Loucy (cell line): ENCODE data around the gene MRM2.

Experiments used
- H2AFZ ChIP-seq: fragments of 200-600 bp; sonication (generic); 2 replicates; pipeline ENCODE4 v1.6.0; 2016; ENCODE audit warnings: antibody characterized with exemption, mild to moderate bottlenecking, low read length, moderate library complexity
- H3F3A ChIP-seq: fragments of 200-600 bp; 2 replicates; pipeline ENCODE4 v1.6.0; 2016; ENCODE audit warnings: antibody characterized with exemption, low read depth, mild to moderate bottlenecking
- H3K27me3 ChIP-seq: fragments of 200-600 bp; sonication (generic); 2 replicates; pipeline ENCODE4 v1.6.1; 2014; ENCODE audit warnings: low read length, mild to moderate bottlenecking; ENCODE audit not compliant: insufficient read depth, poor library complexity, severe bottlenecking
- H3K36me3 ChIP-seq: fragments of 200-600 bp; sonication (generic); 2 replicates; pipeline ENCODE4 v1.6.1; 2016; ENCODE audit warnings: low read length; ENCODE audit not compliant: insufficient read depth
- H3K4me1 ChIP-seq: fragments of 200-600 bp; sonication (generic); 2 replicates; pipeline ENCODE4 v1.5.1; 2014; ENCODE audit warnings: low read length, mild to moderate bottlenecking; ENCODE audit not compliant: insufficient read depth, poor library complexity, severe bottlenecking
- H3K4me2 ChIP-seq: fragments of 200-600 bp; sonication (generic); 2 replicates; pipeline ENCODE4 v1.6.0; 2014; ENCODE audit warnings: antibody characterized with exemption, low read length, low read depth, mild to moderate bottlenecking; ENCODE audit not compliant: poor library complexity, severe bottlenecking
- H3K4me3 ChIP-seq: fragments of 200-600 bp; sonication (generic); 2 replicates; pipeline ENCODE4 v1.5.1; 2014; ENCODE audit warnings: low read length, mild to moderate bottlenecking, mixed read lengths; ENCODE audit not compliant: poor library complexity, severe bottlenecking
- H3K79me2 ChIP-seq: fragments of 200-600 bp; sonication (generic); 2 replicates; pipeline ENCODE4 v1.6.1; 2014; ENCODE audit warnings: low read length; ENCODE audit not compliant: insufficient read depth
- H3K9ac ChIP-seq: fragments of 200-600 bp; sonication (generic); 2 replicates; pipeline ENCODE4 v1.6.0; 2014; ENCODE audit warnings: mild to moderate bottlenecking, low read depth, low read length, moderate library complexity; ENCODE audit not compliant: poor library complexity, severe bottlenecking
- H3K9me2 ChIP-seq: fragments of 200-600 bp; sonication (generic); replicated peaks from 2 replicates; pipeline ENCODE4 v1.6.1; 2016; ENCODE audit warnings: low read depth, low read length, mixed read lengths
- H3K9me3 ChIP-seq: fragments of 200-600 bp; sonication (generic); 2 replicates; pipeline ENCODE4 v1.6.1; 2014; ENCODE audit warnings: mild to moderate bottlenecking, antibody characterized with exemption, low read length, low read depth; ENCODE audit not compliant: insufficient read depth
- H4K20me1 ChIP-seq: fragments of 200-600 bp; sonication (generic); 2 replicates; pipeline ENCODE4 v1.6.0; 2014; ENCODE audit warnings: antibody characterized with exemption, low read length, mild to moderate bottlenecking; ENCODE audit not compliant: insufficient read depth, poor library complexity, severe bottlenecking
- CTCF ChIP-seq: fragments of 200-600 bp; sonication (generic); conservative IDR thresholded peaks from 2 replicates; pipeline ENCODE4 v1.5.1; 2014; ENCODE audit warnings: mild to moderate bottlenecking, antibody characterized with exemption, low read length
- EZH2phosphoT487 ChIP-seq: fragments of 200-600 bp; IDR thresholded peaks from 2 replicates; pipeline ENCODE4 v1.6.1; 2018; ENCODE audit warnings: antibody characterized with exemption, mild to moderate bottlenecking, moderate library complexity, borderline replicate concordance

The MRM2 gene

GRCh38 chr7:2276107-2276506 lies 34.1 kb upstream of the MRM2 start:
- H3K4me2 ChIP-seq: no peak overlapping the region
- H2AFZ ChIP-seq: no peak overlapping the region
- H3K9ac ChIP-seq: no peak overlapping the region
- no peak overlapping the region for H3K4me3 ChIP-seq
- peaks cover 10% of the 10 kb centered on the region; the same call in 1 of the 2 replicates for H3K36me3 ChIP-seq
- H4K20me1 ChIP-seq: no peaks in the 10 kb centered on the region
- peaks cover 9% of the 10 kb centered on the region for H3K4me1 ChIP-seq
- no peak for TF ChIP-seq CTCF
- TF ChIP-seq EZH2phosphoT487: no peak
- no peaks in the 10 kb centered on the region for H3K9me3 ChIP-seq
- H3K9me2 ChIP-seq: no peaks in the 10 kb centered on the region
- H3F3A ChIP-seq: no peaks in the 10 kb centered on the region
- no peaks in the 10 kb centered on the region for H3K27me3 ChIP-seq
- no peaks in the 10 kb centered on the region for H3K79me2 ChIP-seq

GRCh38 chr7:2275101-2275500 lies 33.1 kb upstream of the MRM2 start:
- H4K20me1 ChIP-seq: no peaks in the 10 kb centered on the region
- H3K4me3 ChIP-seq: no peak overlapping the region
- no peaks in the 10 kb centered on the region for H3K9me3 ChIP-seq
- no peak for TF ChIP-seq CTCF
- no peak for TF ChIP-seq EZH2phosphoT487
- H3K27me3 ChIP-seq: no peaks in the 10 kb centered on the region
- H3K79me2 ChIP-seq: no peaks in the 10 kb centered on the region
- H3K9me2 ChIP-seq: no peaks in the 10 kb centered on the region
- peaks cover 2% of the 10 kb centered on the region for H3K4me1 ChIP-seq
- peaks cover 11% of the 10 kb centered on the region; the same call in 1 of the 2 replicates for H3K36me3 ChIP-seq
- no peak overlapping the region for H2AFZ ChIP-seq
- no peak overlapping the region for H3K4me2 ChIP-seq
- no peak overlapping the region for H3K9ac ChIP-seq
- no peaks in the 10 kb centered on the region for H3F3A ChIP-seq

- Histone ChIP-seq H3K9me3 (no peaks in the 10 kb centered on the region), H3K9ac (no peak overlapping the region), H2AFZ (no peak overlapping the region), H3F3A (no peaks in the 10 kb centered on the region), H3K27me3 (no peaks in the 10 kb centered on the region), H3K9me2 (no peaks in the 10 kb centered on the region), H3K4me1 (no peaks in the 10 kb centered on the region), H3K36me3 (peaks cover 11% of the 10 kb centered on the region; the same call in 1 of the 2 replicates), H3K79me2 (no peaks in the 10 kb centered on the region), H3K4me2 (no peak overlapping the region), H3K4me3 (no peak overlapping the region), H4K20me1 (no peaks in the 10 kb centered on the region)
- no peak for TF ChIP-seq EZH2phosphoT487
- no peak for TF ChIP-seq CTCF
Measured at GRCh38 chr7:2274666-2275065, 32.7 kb upstream of the MRM2 start.
